Lower leg skin (tissue), 4 donors: ENCODE results near the gene LHFPL3. TPM values are rescaled to one million over a fixed set of nuclear protein-coding genes. Genes with fewer than 3 reads are reported as not detected.

Experiments
- DNase-seq, 2 donors: peaks; one replicate each; pipeline ENCODE4 v3.0.0-alpha.2; 2019; ENCODE audit warnings: low spot score in 2 of 2
- H3K4me3 ChIP-seq: fragments of 200-600 bp; sonication (generic); 2 replicates; pipeline ENCODE4 v1.5.1; 2017; ENCODE audit warnings: mild to moderate bottlenecking, low read depth; ENCODE audit not compliant: poor library complexity, severe bottlenecking
- CTCF ChIP-seq, 3 donors: fragments of 450-650 bp; IDR thresholded peaks; one replicate each; pipeline ENCODE4 v1.5.1; 2016; ENCODE audit warnings: antibody characterized with exemption in 3 of 3, mild to moderate bottlenecking in 3 of 3, moderate library complexity in 2 of 3
- POLR2A ChIP-seq, 2 donors: fragments of 450-650 bp; IDR thresholded peaks; one replicate each; pipeline ENCODE4 v1.6.1; 2016 to 2017; ENCODE audit warnings: antibody characterized with exemption in 2 of 2, mild to moderate bottlenecking in 1 of 2, moderate library complexity in 1 of 2
- WGBS, 2 donors: methylation state at CpG; one replicate each; pipeline ENCODE4 v1.1.5; 2018; 5-methylcytosine and 5-hydroxymethylcytosine counted together
- intact Hi-C: fragments of 100-400 bp; cut with DNase I; formaldehyde crosslinking; loops from one replicate; pipeline ENCODE4 v1.15.0; 2023; ENCODE audit warnings: low total_unique reads
- total RNA-seq, 4 donors: library from RNA; depleted of rRNA; stranded (reverse); fragments of >200 nt; gene quantifications; one replicate each; pipeline ENCODE4 v1.1.0, GENCODE V29; 2016

LHFPL3 gene
- total RNA-seq, 4 donors from 2014 or later, result 0.16 to 2.4 TPM; not detected in 2

GRCh38 chr7:104487642-104488041, 159.2 kb downstream of the LHFPL3 start:
- no peak for TF ChIP-seq POLR2A (IDR thresholded peaks at IDR 0.05)
- no peak for TF ChIP-seq CTCF (IDR thresholded peaks at IDR 0.05)
- DNase-seq, result no peak
- H3K4me3 ChIP-seq, result no peak overlapping the region
- intact Hi-C loops, result no loop called here
- 14 to 32% methylated on average over 1 of the region's 1 CpG for WGBS, 2 donors

- H3K4me3 ChIP-seq, result no peak overlapping the region
- 65 to 74% methylated on average over 3 of the region's 3 CpGs for WGBS, 2 donors
- intact Hi-C loops, result no loop called here
- no peak for DNase-seq
- TF ChIP-seq CTCF (IDR thresholded peaks at IDR 0.05) (no peak), POLR2A (IDR thresholded peaks at IDR 0.05) (no peak)
Observed at GRCh38 chr7:104497379-104497967, 169.1 kb downstream of the LHFPL3 start.

GRCh38 chr7:104499975-104500374, 171.6 kb downstream of the LHFPL3 start:
- intact Hi-C loops, result no loop called here
- no peak for TF ChIP-seq POLR2A (IDR thresholded peaks at IDR 0.05)
- no peak for TF ChIP-seq CTCF (IDR thresholded peaks at IDR 0.05)

GRCh38 chr7:104509874-104510273, 181.5 kb downstream of the LHFPL3 start:
- no peak for DNase-seq
- intact Hi-C loops, result no loop called here
- TF ChIP-seq CTCF (IDR thresholded peaks at IDR 0.05) (no peak), POLR2A (IDR thresholded peaks at IDR 0.05) (no peak)
- H3K4me3 ChIP-seq, result no peak overlapping the region

More at GRCh38 chr7:104499975-104500374, 171.6 kb downstream of the LHFPL3 start:
- 74 to 85% methylated on average over 5 of the region's 5 CpGs for WGBS, 2 donors
- DNase-seq, result no peak
- H3K4me3 ChIP-seq, result no peak overlapping the region

GRCh38 chr7:104524853-104525252, 196.4 kb downstream of the LHFPL3 start:
- WGBS, 2 donors, result 56 to 60% methylated on average over 3 of the region's 3 CpGs

More at GRCh38 chr7:104524853-104525252, 196.4 kb downstream of the LHFPL3 start:
- intact Hi-C loops, result no loop called here
- no peak for DNase-seq
- TF ChIP-seq POLR2A (IDR thresholded peaks at IDR 0.05) (no peak), CTCF (IDR thresholded peaks at IDR 0.05) (no peak)
- no peak overlapping the region for H3K4me3 ChIP-seq
